HEK293 (cell line): Measurements from ENCODE around the gene MAP3K6.

ENCODE experiments used
- CTCF ChIA-PET: fragments of 350-600 bp; formaldehyde crosslinking; extraction: SDS; loops from one replicate; lab custom pipeline; 2021; ENCODE audit warnings: antibody characterized with exemption; lab: Yijun Ruan, JAX
- POLR2A ChIA-PET: fragments of 300-600 bp; formaldehyde crosslinking; extraction: SDS; loops from one replicate; lab custom pipeline; 2020; ENCODE audit warnings: antibody characterized with exemption, inconsistent platforms; lab: Yijun Ruan, JAX
- H3K27ac ChIP-seq: fragments of 200-500 bp; sonication (Bioruptor generic); 2 replicates; pipeline ENCODE4 v1.5.1; 2014; ENCODE audit warnings: low read depth, low read length, control low read depth, inconsistent platforms; ENCODE audit errors: extremely low read depth
- H3K36me3 ChIP-seq, 2 experiments: fragments of 200-500 bp in 1 of 2; sonication (Bioruptor generic) in 1 of 2; 1 replicate in 1 of 2; 2 replicates in 1 of 2; pipeline ENCODE4 v1.5.1; 2014 to 2017; ENCODE audit warnings: inconsistent platforms in 2 of 2, low read length in 2 of 2; ENCODE audit not compliant: control insufficient read depth in 2 of 2, insufficient read depth in 1 of 2
- H3K4me1 ChIP-seq: fragments of 200-500 bp; sonication (Bioruptor generic); 2 replicates; pipeline ENCODE4 v1.5.1; 2014; ENCODE audit warnings: mild to moderate bottlenecking, low read length, inconsistent platforms; ENCODE audit not compliant: control insufficient read depth, insufficient read depth
- H3K4me3 ChIP-seq: 2 replicates; pipeline ENCODE4 v1.5.1; 2011; ENCODE audit warnings: low read depth, mild to moderate bottlenecking, control low read depth, low read length, moderate library complexity
- H3K9me3 ChIP-seq: fragments of 200-500 bp; sonication (Bioruptor generic); 2 replicates; pipeline ENCODE4 v1.5.1; 2014; ENCODE audit warnings: low read depth, low read length, inconsistent platforms; ENCODE audit not compliant: control insufficient read depth, insufficient read depth
- GLI2 ChIP-seq: fragments of 450-650 bp; formaldehyde crosslinking; IDR thresholded peaks from 2 replicates; pipeline ENCODE4; 2017; ENCODE audit warnings: missing biosample characterization, missing genetic modification characterization, low read depth, borderline replicate concordance
- GLIS1 ChIP-seq: fragments of 450-650 bp; formaldehyde crosslinking; IDR thresholded peaks from 2 replicates; pipeline ENCODE4 v1.5.1; 2016; ENCODE audit warnings: missing biosample characterization, missing genetic modification characterization
- HOXC10 ChIP-seq: sonication (generic); formaldehyde crosslinking; IDR thresholded peaks from 2 replicates; pipeline ENCODE4 v1.8.1; 2023; ENCODE audit warnings: mild to moderate bottlenecking, missing genetic modification reagents
- IKZF3 ChIP-seq: fragments of 450-650 bp; IDR thresholded peaks from 2 replicates; pipeline ENCODE4 v1.5.0; 2018; ENCODE audit warnings: missing biosample characterization, mild to moderate bottlenecking, missing genetic modification characterization, moderate library complexity
- MYNN ChIP-seq: fragments of 450-650 bp; formaldehyde crosslinking; IDR thresholded peaks from 2 replicates; pipeline ENCODE4 v1.5.1; 2016; ENCODE audit warnings: missing biosample characterization, missing genetic modification characterization, borderline replicate concordance
- OVOL3 ChIP-seq: fragments of 450-650 bp; formaldehyde crosslinking; IDR thresholded peaks from 2 replicates; pipeline ENCODE4 v1.5.1; 2016; ENCODE audit warnings: missing biosample characterization, missing genetic modification characterization
- RBAK ChIP-seq: fragments of 450-650 bp; formaldehyde crosslinking; IDR thresholded peaks from 2 replicates; pipeline ENCODE4 v1.5.1; 2016; ENCODE audit warnings: missing biosample characterization, missing genetic modification characterization
- SCRT2 ChIP-seq: fragments of 450-650 bp; formaldehyde crosslinking; IDR thresholded peaks from 2 replicates; pipeline ENCODE4 v1.5.1; 2016; ENCODE audit warnings: missing biosample characterization, missing genetic modification characterization
- SP7 ChIP-seq: fragments of 450-650 bp; formaldehyde crosslinking; IDR thresholded peaks from 2 replicates; pipeline ENCODE4 v1.5.1; 2016; ENCODE audit warnings: missing biosample characterization, missing genetic modification characterization
- ZBTB11 ChIP-seq: fragments of 450-650 bp; formaldehyde crosslinking; conservative IDR thresholded peaks from 2 replicates; pipeline ENCODE4 v1.5.1; 2016; ENCODE audit warnings: low read depth, missing biosample characterization, missing genetic modification characterization
- ZBTB17 ChIP-seq: fragments of 450-650 bp; formaldehyde crosslinking; IDR thresholded peaks from 2 replicates; pipeline ENCODE4 v1.5.1; 2016; ENCODE audit warnings: missing biosample characterization, missing genetic modification characterization
- ZEB2 ChIP-seq: fragments of 450-650 bp; formaldehyde crosslinking; IDR thresholded peaks from 2 replicates; pipeline ENCODE4 v1.5.1; 2016; ENCODE audit warnings: missing biosample characterization, missing genetic modification characterization
- ZFP69B ChIP-seq: fragments of 450-650 bp; formaldehyde crosslinking; IDR thresholded peaks from 2 replicates; pipeline ENCODE4 v1.5.1; 2016; ENCODE audit warnings: missing biosample characterization, missing genetic modification characterization
- ZNF114 ChIP-seq: fragments of 450-650 bp; formaldehyde crosslinking; IDR thresholded peaks from 2 replicates; pipeline ENCODE4 v1.5.0; 2017; ENCODE audit warnings: missing biosample characterization, missing genetic modification characterization
- ZNF140 ChIP-seq: fragments of 450-650 bp; formaldehyde crosslinking; IDR thresholded peaks from 2 replicates; pipeline ENCODE4 v1.5.1; 2016; ENCODE audit warnings: missing biosample characterization, missing genetic modification characterization
- ZNF146 ChIP-seq: fragments of 450-650 bp; formaldehyde crosslinking; IDR thresholded peaks from 2 replicates; pipeline ENCODE4 v1.5.1; 2016; ENCODE audit warnings: missing biosample characterization, missing genetic modification characterization
- ZNF157 ChIP-seq: fragments of 450-650 bp; formaldehyde crosslinking; IDR thresholded peaks from 2 replicates; pipeline ENCODE4 v1.5.1; 2016; ENCODE audit warnings: missing biosample characterization, missing genetic modification characterization
- ZNF311 ChIP-seq: fragments of 450-650 bp; formaldehyde crosslinking; IDR thresholded peaks from 2 replicates; pipeline ENCODE4 v1.5.1; 2017; ENCODE audit warnings: missing biosample characterization, missing genetic modification characterization, borderline replicate concordance
- ZNF335 ChIP-seq: fragments of 450-650 bp; formaldehyde crosslinking; conservative IDR thresholded peaks from 2 replicates; pipeline ENCODE4 v1.5.1; 2016; ENCODE audit warnings: missing biosample characterization, missing genetic modification characterization
- ZNF394 ChIP-seq: fragments of 450-650 bp; formaldehyde crosslinking; IDR thresholded peaks from 2 replicates; pipeline ENCODE4 v1.5.1; 2016; ENCODE audit warnings: missing biosample characterization, missing genetic modification characterization, mild to moderate bottlenecking, moderate library complexity, borderline replicate concordance
- ZNF548 ChIP-seq: fragments of 450-650 bp; formaldehyde crosslinking; IDR thresholded peaks from 2 replicates; pipeline ENCODE4 v1.5.1; 2016; ENCODE audit warnings: missing biosample characterization, missing genetic modification characterization
- ZNF555 ChIP-seq: fragments of 450-650 bp; formaldehyde crosslinking; conservative IDR thresholded peaks from 2 replicates; pipeline ENCODE4 v1.5.1; 2017; ENCODE audit warnings: missing biosample characterization, mild to moderate bottlenecking, missing genetic modification characterization, inconsistent platforms
- ZNF600 ChIP-seq: fragments of 450-650 bp; formaldehyde crosslinking; IDR thresholded peaks from 2 replicates; pipeline ENCODE4 v1.5.1; 2016; ENCODE audit warnings: missing biosample characterization, missing genetic modification characterization
- ZNF610 ChIP-seq: fragments of 450-650 bp; formaldehyde crosslinking; IDR thresholded peaks from 2 replicates; pipeline ENCODE4 v1.5.1; 2016; ENCODE audit warnings: missing biosample characterization, missing genetic modification characterization, borderline replicate concordance
- ZNF621 ChIP-seq: fragments of 450-650 bp; formaldehyde crosslinking; IDR thresholded peaks from 2 replicates; pipeline ENCODE4 v1.5.1; 2017; ENCODE audit warnings: missing biosample characterization, missing genetic modification characterization
- ZNF623 ChIP-seq: fragments of 450-650 bp; formaldehyde crosslinking; IDR thresholded peaks from 2 replicates; pipeline ENCODE4 v1.5.1; 2016; ENCODE audit warnings: missing biosample characterization, missing genetic modification characterization
- ZNF664 ChIP-seq: fragments of 450-650 bp; formaldehyde crosslinking; IDR thresholded peaks from 2 replicates; pipeline ENCODE4 v1.5.1; 2016; ENCODE audit warnings: missing biosample characterization, missing genetic modification characterization
- ZNF776 ChIP-seq: fragments of 450-650 bp; formaldehyde crosslinking; IDR thresholded peaks from 2 replicates; pipeline ENCODE4 v1.5.0; 2017; ENCODE audit warnings: missing biosample characterization, missing genetic modification characterization, borderline replicate concordance
- ZNF785 ChIP-seq: fragments of 450-650 bp; formaldehyde crosslinking; IDR thresholded peaks from 2 replicates; pipeline ENCODE4 v1.5.1; 2016; ENCODE audit warnings: missing biosample characterization, missing genetic modification characterization
- ZNF792 ChIP-seq: fragments of 450-650 bp; formaldehyde crosslinking; IDR thresholded peaks from 2 replicates; pipeline ENCODE4 v1.5.1; 2016; ENCODE audit warnings: missing biosample characterization, missing genetic modification characterization
- ZNF830 ChIP-seq: fragments of 450-650 bp; IDR thresholded peaks from 2 replicates; pipeline ENCODE4 v1.5.0; 2018; ENCODE audit warnings: missing biosample characterization, missing genetic modification characterization, low read depth, mild to moderate bottlenecking, moderate library complexity
- ZNF837 ChIP-seq: fragments of 450-650 bp; formaldehyde crosslinking; IDR thresholded peaks from 2 replicates; pipeline ENCODE4 v1.5.1; 2016; ENCODE audit warnings: missing biosample characterization, missing genetic modification characterization
- TF ChIP-seq, protein P1 (sequence below): fragments of 450-650 bp; formaldehyde crosslinking; IDR thresholded peaks from 2 replicates; pipeline ENCODE4 v1.5.1; 2016; ENCODE audit warnings: missing biosample characterization, missing genetic modification characterization
- TF ChIP-seq, protein P2 (sequence below): fragments of 450-650 bp; formaldehyde crosslinking; IDR thresholded peaks from 2 replicates; pipeline ENCODE4 v1.5.1; 2016; ENCODE audit warnings: missing biosample characterization, missing genetic modification characterization, low read depth

The MAP3K6 gene

DNA sequence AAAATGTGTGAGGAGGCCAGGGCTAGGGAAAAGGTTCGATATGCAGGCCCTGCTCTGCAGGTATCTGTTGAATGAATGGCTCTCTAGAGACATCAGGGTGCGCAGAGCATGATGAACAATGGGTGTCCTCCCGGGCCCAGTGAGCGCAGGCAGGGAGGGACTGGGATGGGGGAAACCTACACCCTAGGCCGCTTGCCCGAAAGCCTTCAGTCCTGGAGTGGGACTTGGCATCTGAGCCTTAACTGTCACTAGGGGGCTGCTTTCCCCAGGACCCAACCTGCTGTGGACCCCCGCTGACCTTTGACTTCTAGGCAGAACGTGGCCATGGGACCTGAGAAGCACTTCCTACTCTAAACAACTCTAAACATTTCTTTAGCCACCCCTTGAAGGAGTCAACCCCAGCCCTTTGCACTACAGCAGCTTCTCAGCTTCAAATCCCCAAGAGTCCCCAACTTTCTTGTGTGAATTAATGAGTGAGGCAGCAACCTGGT lies 444 bp upstream of the MAP3K6 start:
- POLR2A ChIA-PET: interaction anchor here (0.7 to 2.6 kb wide), 11 partner anchors 10 to 406 kb away, joined by 3 to 23 read pairs (median 4); partner anchors contain the start of genes AHDC1, STX12, TMEM222 and WDTC1
- CTCF ChIA-PET: interaction anchor here (0.6 to 5.1 kb wide), 20 partner anchors 9 to 302 kb away, joined by 3 to 84 read pairs (median 6); partner anchors contain the start of gene CD164L2
- Histone ChIP-seq H3K9me3 (no peaks in the 10 kb centered on the region), H3K4me3 (peak overlapping the region; percentile 60), H3K27ac (peak overlapping the region; percentile 78; the same call in 1 of the 2 replicates), H3K36me3 (peaks cover 0 to 20% of the 10 kb centered on the region in 2 experiments; a peak in 1 of 3 replicates), H3K4me1 (peaks cover 2% of the 10 kb centered on the region; the same call in 1 of the 2 replicates)
- TF ChIP-seq ZNF830 (tag by site-specific recombination) (no peak), ZNF394 (no peak), ZFP69B (tag by site-specific recombination) (no peak), ZNF157 (tag by site-specific recombination) (no peak), ZNF311 (tag by site-specific recombination) (no peak), ZNF785 (tag by site-specific recombination) (no peak), HOXC10 (CRISPR knock-in tag) (no peak), ZNF548 (tag by site-specific recombination) (no peak), OVOL3 (no peak), GLIS1 (tag by site-specific recombination) (no peak), ZNF776 (tag by site-specific recombination) (no peak), ZNF335 (peak; percentile 87), ZNF621 (no peak), ZNF114 (tag by site-specific recombination) (no peak), ZEB2 (no peak), ZBTB11 (tag by site-specific recombination) (peak; percentile 6; the same call in 1 of the 2 replicates), ZNF792 (tag by site-specific recombination) (no peak), GLI2 (tag by site-specific recombination) (no peak), ZNF555 (no peak), SCRT2 (tag by site-specific recombination) (peak; percentile 90; the same call in 1 of the 2 replicates), ZNF623 (tag by site-specific recombination) (no peak), ZNF146 (tag by site-specific recombination) (no peak), SP7 (tag by site-specific recombination) (peak; percentile 8; the same call in 1 of the 2 replicates), ZNF837 (no peak), RBAK (tag by site-specific recombination) (no peak), MYNN (tag by site-specific recombination) (no peak), IKZF3 (tag by site-specific recombination) (no peak), ZNF600 (tag by site-specific recombination) (no peak; the same call in 1 of the 2 replicates), ZNF610 (tag by site-specific recombination) (no peak), ZBTB17 (no peak), ZNF664 (tag by site-specific recombination) (no peak), ZNF140 (tag by site-specific recombination) (no peak)
- TF ChIP-seq, protein P1, sequence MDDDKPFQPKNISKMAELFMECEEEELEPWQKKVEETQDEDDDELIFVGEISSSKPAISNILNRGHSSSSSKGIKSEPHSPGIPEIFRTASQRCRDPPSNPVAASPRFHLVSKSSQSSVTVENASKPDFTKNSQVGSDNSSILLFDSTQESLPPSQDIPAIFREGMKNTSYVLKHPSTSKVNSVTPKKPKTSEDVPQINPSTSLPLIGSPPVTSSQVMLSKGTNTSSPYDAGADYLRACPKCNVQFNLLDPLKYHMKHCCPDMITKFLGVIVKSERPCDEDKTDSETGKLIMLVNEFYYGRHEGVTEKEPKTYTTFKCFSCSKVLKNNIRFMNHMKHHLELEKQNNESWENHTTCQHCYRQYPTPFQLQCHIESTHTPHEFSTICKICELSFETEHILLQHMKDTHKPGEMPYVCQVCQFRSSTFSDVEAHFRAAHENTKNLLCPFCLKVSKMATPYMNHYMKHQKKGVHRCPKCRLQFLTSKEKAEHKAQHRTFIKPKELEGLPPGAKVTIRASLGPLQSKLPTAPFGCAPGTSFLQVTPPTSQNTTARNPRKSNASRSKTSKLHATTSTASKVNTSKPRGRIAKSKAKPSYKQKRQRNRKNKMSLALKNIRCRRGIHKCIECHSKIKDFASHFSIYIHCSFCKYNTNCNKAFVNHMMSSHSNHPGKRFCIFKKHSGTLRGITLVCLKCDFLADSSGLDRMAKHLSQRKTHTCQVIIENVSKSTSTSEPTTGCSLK (tag by site-specific recombination): no peak
- TF ChIP-seq, protein P2, sequence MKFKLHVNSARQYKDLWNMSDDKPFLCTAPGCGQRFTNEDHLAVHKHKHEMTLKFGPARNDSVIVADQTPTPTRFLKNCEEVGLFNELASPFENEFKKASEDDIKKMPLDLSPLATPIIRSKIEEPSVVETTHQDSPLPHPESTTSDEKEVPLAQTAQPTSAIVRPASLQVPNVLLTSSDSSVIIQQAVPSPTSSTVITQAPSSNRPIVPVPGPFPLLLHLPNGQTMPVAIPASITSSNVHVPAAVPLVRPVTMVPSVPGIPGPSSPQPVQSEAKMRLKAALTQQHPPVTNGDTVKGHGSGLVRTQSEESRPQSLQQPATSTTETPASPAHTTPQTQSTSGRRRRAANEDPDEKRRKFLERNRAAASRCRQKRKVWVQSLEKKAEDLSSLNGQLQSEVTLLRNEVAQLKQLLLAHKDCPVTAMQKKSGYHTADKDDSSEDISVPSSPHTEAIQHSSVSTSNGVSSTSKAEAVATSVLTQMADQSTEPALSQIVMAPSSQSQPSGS (tag by site-specific recombination): no peak
